H7 (cell line): ENCODE measurements around the gene ACER3. TPM values are rescaled to one million over a fixed set of nuclear protein-coding genes. Genes with fewer than 3 reads are reported as not detected.
"Not testable (repeated sequence)": the region's sequence is repeated elsewhere in the genome, so short reads cannot be mapped to it uniquely, and the experiment has no call there.

ENCODE experiments used
- DNase-seq: peaks from one replicate; pipeline ENCODE4 v3.0.0; 2012
- H3K27me3 ChIP-seq: 2 replicates; pipeline ENCODE4 v1.6.0; 2011; ENCODE audit warnings: mild to moderate bottlenecking, low read length; ENCODE audit not compliant: control insufficient read depth, insufficient read depth
- H3K36me3 ChIP-seq: replicated peaks from 2 replicates; pipeline ENCODE4 v1.5.1; 2011; ENCODE audit warnings: low read length; ENCODE audit not compliant: control insufficient read depth, insufficient read depth
- H3K4me3 ChIP-seq: 2 replicates; pipeline ENCODE4 v1.5.1; 2011; ENCODE audit warnings: low read depth, mild to moderate bottlenecking, control low read depth, low read length, moderate library complexity; ENCODE audit not compliant: insufficient read depth
- total RNA-seq: library from RNA; depleted of rRNA; stranded (reverse); fragments of >200 nt; shearing (Covaris generic); gene quantifications from 2 replicates; pipeline ENCODE4 v1.2.3, GENCODE V29; 2014

The ACER3 gene
- total RNA-seq, 1 experiment from 2014 or later: 6.3 TPM

- H3K27me3 ChIP-seq: no peaks in the 10 kb centered on the region
- no peak for DNase-seq
- no peak overlapping the region for H3K4me3 ChIP-seq
- no peaks in the 10 kb centered on the region for H3K36me3 ChIP-seq
Observed at GRCh38 chr11:76947800-76948199, 87.1 kb downstream of the ACER3 start.

GRCh38 chr11:76955459-76956114 is 94.9 kb downstream of the ACER3 start:
- DNase-seq: no peak
- Histone ChIP-seq H3K4me3 (no peak overlapping the region), H3K36me3 (no peaks in the 10 kb centered on the region; the same call in none of the 2 replicates), H3K27me3 (no peaks in the 10 kb centered on the region)

- Histone ChIP-seq H3K4me3 (no peak overlapping the region), H3K36me3 (no peaks in the 10 kb centered on the region; the same call in none of the 2 replicates), H3K27me3 (no peaks in the 10 kb centered on the region)
- no peak for DNase-seq
Observed at GRCh38 chr11:76962583-76963416, 102.1 kb downstream of the ACER3 start.

GRCh38 chr11:76963417-76964168 is 102.9 kb downstream of the ACER3 start:
- not testable (repeated sequence) for H3K4me3 ChIP-seq, DNase-seq, H3K36me3 ChIP-seq, H3K27me3 ChIP-seq

GRCh38 chr11:76972051-76972450 is 111.3 kb downstream of the ACER3 start:
- no peak for DNase-seq
- H3K36me3 ChIP-seq: no peaks in the 10 kb centered on the region
- H3K4me3 ChIP-seq: no peak overlapping the region
- H3K27me3 ChIP-seq: no peaks in the 10 kb centered on the region

- Histone ChIP-seq H3K4me3 (no peak overlapping the region), H3K36me3 (no peaks in the 10 kb centered on the region), H3K27me3 (no peaks in the 10 kb centered on the region)
- no peak for DNase-seq
Observed at GRCh38 chr11:76974179-76974891, 113.6 kb downstream of the ACER3 start.

- no peaks in the 10 kb centered on the region for H3K36me3 ChIP-seq
- H3K4me3 ChIP-seq: no peak overlapping the region
- no peaks in the 10 kb centered on the region for H3K27me3 ChIP-seq
- no peak for DNase-seq
Observed at GRCh38 chr11:76975513-76975912, 114.8 kb downstream of the ACER3 start.

- Histone ChIP-seq H3K27me3 (no peaks in the 10 kb centered on the region), H3K36me3 (no peaks in the 10 kb centered on the region), H3K4me3 (no peak overlapping the region)
- no peak for DNase-seq
Observed at GRCh38 chr11:76977791-76978190, 117.1 kb downstream of the ACER3 start.

GRCh38 chr11:76978239-76978638 is 117.5 kb downstream of the ACER3 start:
- Histone ChIP-seq H3K4me3 (no peak overlapping the region), H3K27me3 (no peaks in the 10 kb centered on the region), H3K36me3 (no peaks in the 10 kb centered on the region)
- no peak for DNase-seq

- H3K4me3 ChIP-seq: no peak overlapping the region
- H3K36me3 ChIP-seq: no peaks in the 10 kb centered on the region
- DNase-seq: no peak
- H3K27me3 ChIP-seq: no peaks in the 10 kb centered on the region
Observed at GRCh38 chr11:76978818-76979217, 118.1 kb downstream of the ACER3 start.

GRCh38 chr11:76980196-76980595 is 119.5 kb downstream of the ACER3 start:
- Histone ChIP-seq H3K4me3 (no peak overlapping the region), H3K27me3 (no peaks in the 10 kb centered on the region), H3K36me3 (no peaks in the 10 kb centered on the region)
- DNase-seq: no peak

GRCh38 chr11:76984743-76985142 is 124.0 kb downstream of the ACER3 start:
- H3K36me3 ChIP-seq: no peaks in the 10 kb centered on the region
- no peak overlapping the region for H3K4me3 ChIP-seq
- H3K27me3 ChIP-seq: no peaks in the 10 kb centered on the region
- DNase-seq: no peak

GRCh38 chr11:76987203-76987602 is 126.5 kb downstream of the ACER3 start:
- Histone ChIP-seq H3K36me3 (no peaks in the 10 kb centered on the region), H3K27me3 (no peaks in the 10 kb centered on the region), H3K4me3 (no peak overlapping the region)
- no peak for DNase-seq

- H3K4me3 ChIP-seq: no peak overlapping the region
- DNase-seq: no peak
- no peaks in the 10 kb centered on the region for H3K27me3 ChIP-seq
- H3K36me3 ChIP-seq: no peaks in the 10 kb centered on the region
Observed at GRCh38 chr11:76990628-76991027, 129.9 kb downstream of the ACER3 start.
